Measurements from ENCODE around the gene SMARCD2.
"Not testable (repeated sequence)": the region's sequence is repeated elsewhere in the genome, so short reads cannot be mapped to it uniquely, and the experiment has no call there.

Gene SMARCD2

DNA sequence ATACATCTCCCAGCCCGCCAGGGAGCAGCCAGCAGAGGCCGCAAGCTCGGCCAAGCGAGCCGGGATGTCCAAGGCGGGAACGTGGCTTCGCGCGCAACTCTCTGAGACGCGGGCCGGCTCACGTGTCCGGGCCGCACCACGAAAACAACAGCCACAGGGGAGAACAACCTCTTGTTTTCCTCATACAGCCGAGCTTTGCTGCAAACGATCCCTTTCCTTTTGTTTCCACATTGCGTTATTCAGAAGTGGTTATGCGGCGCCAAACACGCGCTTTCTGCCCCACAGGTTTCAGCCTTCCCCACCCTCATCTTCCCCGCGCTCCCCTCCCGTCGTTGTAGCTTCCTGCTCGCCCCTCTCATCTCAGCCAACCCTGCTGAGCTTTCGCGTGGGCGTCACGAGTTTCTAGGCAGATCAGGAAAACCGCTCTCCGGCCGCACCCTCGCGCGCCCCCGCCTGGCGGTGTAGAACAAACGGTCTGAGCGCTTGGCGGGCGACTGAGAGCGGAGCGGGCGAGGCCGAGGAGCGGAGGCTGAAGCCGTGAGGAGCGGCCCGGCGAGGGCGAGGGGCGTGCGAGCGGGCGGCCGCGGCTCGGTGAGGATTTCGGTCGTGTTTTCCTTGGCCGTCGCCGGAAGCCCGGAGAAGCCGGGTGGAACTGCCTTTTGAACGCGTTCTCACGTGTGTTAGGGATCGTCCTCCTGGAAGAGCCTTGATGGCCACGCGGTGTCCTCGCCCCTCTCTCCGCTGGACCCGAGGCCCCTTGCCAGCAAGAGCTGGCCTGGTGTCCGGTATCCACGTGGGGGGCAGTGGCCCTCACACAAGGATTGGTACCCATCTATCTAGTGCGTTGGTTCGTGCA lies 6.6 kb upstream of the SMARCD2 start:
- no peaks in the 10 kb centered on the region for H3K36me3 ChIP-seq (ENCODE audit: insufficient read depth, low read length)
- 72% methylated on average over 82 of the region's 82 CpGs for WGBS
- 0 out of 2 replicates have a peak, but pooled peaks cover 3% of the 10 kb centered on the region for H3K9me3 ChIP-seq (ENCODE audit: insufficient read depth, low read depth, low read length)
- H3K27ac ChIP-seq (ENCODE audit: low read depth, low read length) = no peak overlapping the region
- H3K4me3 ChIP-seq (ENCODE audit: low read length) = peak overlapping the region; percentile 36
- H3K27me3 ChIP-seq (ENCODE audit: insufficient read depth, low read length) = peaks cover 50% of the 10 kb centered on the region
- peak overlapping the region; percentile 76 for H3K9ac ChIP-seq (ENCODE audit: low read depth, low read length)
- H3K4me1 ChIP-seq (ENCODE audit: insufficient read depth, low read length) = no peaks in the 10 kb centered on the region

DNA sequence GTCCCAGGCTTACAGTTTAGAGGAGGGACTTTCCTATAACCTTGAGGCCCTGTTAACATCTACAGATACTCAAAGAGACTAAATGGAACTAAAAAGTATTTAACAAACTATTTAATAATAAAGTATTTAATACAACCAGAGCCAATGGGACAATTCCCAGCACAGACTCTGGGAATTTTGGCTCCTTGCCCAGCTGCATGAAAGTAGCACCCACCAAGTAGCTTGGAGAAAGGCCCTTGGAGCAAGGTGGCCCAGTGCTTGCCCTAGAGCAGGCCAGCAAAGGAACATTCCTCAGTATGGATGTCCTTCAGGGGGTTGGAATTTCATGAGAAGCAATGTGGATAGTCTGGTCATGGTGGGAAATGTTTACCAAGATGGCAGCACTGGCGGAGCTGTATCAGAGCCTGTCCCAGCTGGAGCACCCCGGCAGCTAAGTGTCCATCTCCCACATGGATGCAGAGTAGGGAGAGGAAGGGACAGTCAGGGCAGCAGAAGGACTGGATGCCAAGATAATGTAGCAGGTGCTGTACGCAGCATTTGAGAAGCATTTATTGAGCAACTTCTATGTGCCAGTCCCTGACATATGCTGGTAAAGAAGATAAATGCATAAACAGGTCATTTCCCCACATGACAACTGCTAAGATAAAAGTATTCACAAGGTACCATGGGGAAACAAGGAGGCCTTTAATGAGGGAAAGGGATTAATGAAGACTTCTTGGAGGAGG lies 5.2 kb upstream of the SMARCD2 start:
- Histone ChIP-seq H3K9me3 (ENCODE audit: insufficient read depth, low read depth, low read length) (0 out of 2 replicates have a peak, but pooled peaks cover 3% of the 10 kb centered on the region), H3K36me3 (ENCODE audit: insufficient read depth, low read length) (no peaks in the 10 kb centered on the region), H3K9ac (ENCODE audit: low read depth, low read length) (no peak overlapping the region), H3K27ac (ENCODE audit: low read depth, low read length) (no peak overlapping the region), H3K4me1 (ENCODE audit: insufficient read depth, low read length) (no peaks in the 10 kb centered on the region), H3K27me3 (ENCODE audit: insufficient read depth, low read length) (peaks cover 47% of the 10 kb centered on the region), H3K4me3 (ENCODE audit: low read length) (no peak overlapping the region)
- 96% methylated on average over 3 of the region's 3 CpGs for WGBS

DNA sequence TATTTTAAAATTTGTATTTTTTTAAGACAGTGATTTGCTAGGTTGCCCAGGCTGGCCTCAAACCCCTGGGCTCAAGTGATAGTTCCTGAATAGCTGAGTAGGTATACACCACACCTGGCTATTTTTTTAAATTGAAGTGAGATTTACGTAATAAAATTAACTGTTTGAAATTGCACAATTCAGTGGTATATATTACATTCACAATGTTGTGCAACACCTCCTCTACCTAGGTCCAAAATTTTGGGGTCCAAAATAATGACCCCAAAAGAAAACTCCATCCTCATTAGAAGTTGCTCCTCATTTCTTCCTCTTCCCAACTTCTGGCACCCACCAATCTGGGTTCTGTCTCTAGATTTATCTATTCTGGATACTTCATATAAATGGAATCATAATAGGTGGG lies 3.0 kb upstream of the SMARCD2 start:
- Histone ChIP-seq H3K4me1 (ENCODE audit: insufficient read depth, low read length) (peaks cover 6% of the 10 kb centered on the region), H3K27me3 (ENCODE audit: insufficient read depth, low read length) (peaks cover 44% of the 10 kb centered on the region)

DNA sequence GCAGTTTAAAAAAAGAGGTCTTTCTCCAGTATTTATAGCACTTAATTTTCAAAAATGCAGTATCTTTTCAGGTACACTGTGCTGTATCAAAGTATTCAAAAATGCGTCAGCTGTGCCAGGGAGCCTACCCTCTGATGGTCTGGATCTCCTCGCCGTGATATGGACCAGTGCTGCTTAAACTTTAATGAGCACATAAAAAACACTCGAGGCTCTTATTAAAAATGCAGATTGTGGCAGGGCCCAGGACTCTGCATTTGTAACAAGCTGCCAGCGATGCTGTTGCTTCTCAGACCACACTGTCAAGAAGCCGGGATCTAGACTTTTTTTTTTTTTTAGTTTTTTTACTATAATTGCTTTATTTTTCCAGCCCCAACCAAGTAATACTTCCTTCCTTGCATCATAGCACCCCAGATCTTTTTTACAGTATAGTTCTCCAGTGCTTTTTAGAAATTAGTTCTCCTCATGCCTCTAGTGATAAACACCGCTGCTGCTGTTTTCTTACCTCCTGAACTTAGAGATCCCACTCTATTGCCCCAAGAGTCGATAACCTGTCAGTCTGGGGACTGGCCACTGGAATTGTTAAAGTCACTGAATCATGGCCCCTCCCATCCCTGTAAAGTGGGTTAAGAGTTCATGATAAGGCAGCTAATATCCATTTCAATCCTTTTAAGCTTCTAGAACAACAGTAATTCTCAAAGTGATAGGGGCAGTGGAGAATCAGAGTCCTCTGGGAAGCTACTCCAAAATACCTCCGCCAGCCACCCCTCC lies 1.6 kb upstream of the SMARCD2 start:
- H3K9me3 ChIP-seq (ENCODE audit: insufficient read depth, low read depth, low read length) = 0 out of 2 replicates have a peak, but pooled peaks cover 3% of the 10 kb centered on the region
- no peak overlapping the region for H3K27ac ChIP-seq (ENCODE audit: low read depth, low read length)
- 93% methylated on average over 8 of the region's 9 CpGs for WGBS
- peak overlapping the region; percentile 85 for H3K4me3 ChIP-seq (ENCODE audit: low read length)
- peaks cover 36% of the 10 kb centered on the region for H3K27me3 ChIP-seq (ENCODE audit: insufficient read depth, low read length)
- H3K4me1 ChIP-seq (ENCODE audit: insufficient read depth, low read length) = peaks cover 11% of the 10 kb centered on the region
- no peaks in the 10 kb centered on the region for H3K36me3 ChIP-seq (ENCODE audit: insufficient read depth, low read length)
- H3K9ac ChIP-seq (ENCODE audit: low read depth, low read length) = no peak overlapping the region

More for the DNA sequence above, 3.0 kb upstream of the SMARCD2 start:
- no peak overlapping the region for H3K9ac ChIP-seq (ENCODE audit: low read depth, low read length)
- H3K4me3 ChIP-seq (ENCODE audit: low read length) = no peak overlapping the region
- no peak overlapping the region for H3K27ac ChIP-seq (ENCODE audit: low read depth, low read length)
- H3K9me3 ChIP-seq (ENCODE audit: insufficient read depth, low read depth, low read length) = 0 out of 2 replicates have a peak, but pooled peaks cover 3% of the 10 kb centered on the region
- H3K36me3 ChIP-seq (ENCODE audit: insufficient read depth, low read length) = no peaks in the 10 kb centered on the region
- WGBS = no CpG with 5 or more reads among the region's 1 CpG

DNA sequence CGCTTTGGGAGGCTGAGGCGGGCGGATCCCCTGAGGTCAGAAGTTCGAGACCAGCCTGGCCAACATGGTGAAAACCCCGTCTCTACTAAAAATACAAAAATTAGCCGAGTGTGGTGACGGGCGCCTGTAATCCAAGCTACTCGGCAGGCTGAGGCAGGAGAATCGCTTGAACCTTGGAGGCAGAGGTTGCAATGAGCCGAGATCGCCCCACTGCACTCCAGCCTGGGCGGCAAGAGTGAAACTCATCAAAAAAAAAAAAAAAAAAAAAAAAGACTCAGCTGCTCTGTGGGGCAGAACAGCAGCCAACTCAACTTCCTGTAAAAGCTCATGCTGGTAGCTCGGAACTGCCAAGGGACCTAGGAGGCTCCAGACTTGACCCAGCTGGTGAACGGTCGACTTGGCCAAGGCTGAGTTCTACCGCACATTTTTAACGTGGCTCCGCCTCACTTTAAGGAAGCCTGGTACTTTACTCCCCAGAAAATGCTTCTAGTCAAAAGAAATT lies 953 bp upstream of the SMARCD2 start:
- peak overlapping the region; percentile 85 for H3K4me3 ChIP-seq (ENCODE audit: low read length)
- peaks cover 18% of the 10 kb centered on the region for H3K4me1 ChIP-seq (ENCODE audit: insufficient read depth, low read length)
- H3K36me3 ChIP-seq (ENCODE audit: insufficient read depth, low read length); H3K9me3 ChIP-seq (ENCODE audit: insufficient read depth, low read depth, low read length): not testable (repeated sequence)
- peak overlapping the region; percentile 59; the same call in 1 of the 2 replicates for H3K9ac ChIP-seq (ENCODE audit: low read depth, low read length)
- peaks cover 34% of the 10 kb centered on the region for H3K27me3 ChIP-seq (ENCODE audit: insufficient read depth, low read length)
- WGBS = 57% methylated on average over 19 of the region's 19 CpGs
- peak overlapping the region; percentile 70 for H3K27ac ChIP-seq (ENCODE audit: low read depth, low read length)

DNA sequence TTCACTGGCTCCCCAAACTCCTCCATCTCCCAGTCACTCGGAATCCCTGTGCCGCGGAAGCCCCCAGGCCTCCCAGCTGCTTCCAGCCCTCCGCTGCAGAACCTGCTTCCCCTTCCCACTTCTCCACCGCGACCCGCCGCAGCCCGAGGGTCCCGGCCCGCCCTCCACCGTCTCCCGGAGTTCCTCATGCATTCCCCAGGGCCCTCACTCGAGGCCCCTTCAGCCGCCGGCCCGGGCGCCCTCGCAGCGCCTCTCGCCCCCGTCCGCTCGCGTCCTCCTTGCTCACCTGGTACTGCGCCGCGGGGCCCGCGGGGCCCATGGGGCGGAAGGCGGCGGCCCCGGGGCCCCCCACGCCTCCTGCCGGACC lies 329 bp downstream of the SMARCD2 start:
- H3K27ac ChIP-seq (ENCODE audit: low read depth, low read length) = peak overlapping the region; percentile 33
- peaks cover 21% of the 10 kb centered on the region for H3K4me1 ChIP-seq (ENCODE audit: insufficient read depth, low read length)
- no peaks in the 10 kb centered on the region for H3K9me3 ChIP-seq (ENCODE audit: insufficient read depth, low read depth, low read length)
- H3K27me3 ChIP-seq (ENCODE audit: insufficient read depth, low read length) = peaks cover 21% of the 10 kb centered on the region; the same call in 1 of the 2 replicates
- WGBS = under 1% methylated on average over 36 of the region's 36 CpGs
- H3K36me3 ChIP-seq (ENCODE audit: insufficient read depth, low read length) = no peaks in the 10 kb centered on the region
- peak overlapping the region; percentile 81 for H3K9ac ChIP-seq (ENCODE audit: low read depth, low read length)
- peak overlapping the region; percentile 85 for H3K4me3 ChIP-seq (ENCODE audit: low read length)

DNA sequence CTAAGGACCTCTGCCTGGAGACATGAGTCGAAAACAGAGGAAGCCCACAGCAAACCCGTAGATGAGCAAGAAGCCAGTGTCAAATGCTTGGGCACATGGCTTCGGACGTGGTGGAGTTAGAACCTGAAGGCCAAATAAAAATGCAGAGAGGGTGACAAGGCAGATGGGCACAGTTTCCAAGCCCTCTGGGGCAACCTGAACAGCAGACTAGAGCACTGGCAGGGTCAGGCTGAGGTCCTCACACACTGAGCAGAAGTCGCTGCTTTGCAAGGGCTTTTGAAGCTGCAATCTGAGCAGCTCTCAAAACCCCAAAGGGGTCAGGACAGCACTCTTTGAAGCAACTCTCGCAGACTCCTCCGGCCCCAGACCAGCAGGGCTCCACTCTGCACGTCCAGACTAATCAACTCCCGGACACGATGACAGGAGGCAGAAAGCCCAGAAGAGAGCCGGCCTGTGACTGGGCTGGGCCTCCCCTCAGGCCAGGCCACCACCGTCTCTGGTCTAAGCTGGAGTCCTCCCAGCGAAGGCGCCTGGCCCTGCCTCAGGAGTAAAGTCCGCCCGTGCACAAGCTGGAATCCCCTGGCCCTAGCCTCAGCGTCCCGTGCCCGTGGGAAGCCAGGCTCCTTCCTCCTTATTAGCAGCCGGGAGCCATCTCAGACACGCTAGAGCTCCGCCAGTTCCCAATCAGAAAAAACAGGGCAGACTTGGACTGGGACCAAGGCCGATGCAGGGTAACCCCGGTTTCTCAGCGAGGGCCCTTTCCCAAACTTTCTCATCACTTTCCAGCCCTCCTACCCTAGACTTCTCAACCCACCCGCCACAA lies 924 bp downstream of the SMARCD2 start:
- H3K4me1 ChIP-seq (ENCODE audit: insufficient read depth, low read length) = peaks cover 21% of the 10 kb centered on the region
- peak overlapping the region; percentile 33 for H3K27ac ChIP-seq (ENCODE audit: low read depth, low read length)
- peak overlapping the region; percentile 81 for H3K9ac ChIP-seq (ENCODE audit: low read depth, low read length)
- H3K36me3 ChIP-seq (ENCODE audit: insufficient read depth, low read length) = peaks cover 6% of the 10 kb centered on the region; the same call in 1 of the 2 replicates
- WGBS = 17% methylated on average over 26 of the region's 26 CpGs
- peak overlapping the region; percentile 85 for H3K4me3 ChIP-seq (ENCODE audit: low read length)
- H3K9me3 ChIP-seq (ENCODE audit: insufficient read depth, low read depth, low read length) = no peaks in the 10 kb centered on the region
- peaks cover 15% of the 10 kb centered on the region; the same call in 1 of the 2 replicates for H3K27me3 ChIP-seq (ENCODE audit: insufficient read depth, low read length)

DNA sequence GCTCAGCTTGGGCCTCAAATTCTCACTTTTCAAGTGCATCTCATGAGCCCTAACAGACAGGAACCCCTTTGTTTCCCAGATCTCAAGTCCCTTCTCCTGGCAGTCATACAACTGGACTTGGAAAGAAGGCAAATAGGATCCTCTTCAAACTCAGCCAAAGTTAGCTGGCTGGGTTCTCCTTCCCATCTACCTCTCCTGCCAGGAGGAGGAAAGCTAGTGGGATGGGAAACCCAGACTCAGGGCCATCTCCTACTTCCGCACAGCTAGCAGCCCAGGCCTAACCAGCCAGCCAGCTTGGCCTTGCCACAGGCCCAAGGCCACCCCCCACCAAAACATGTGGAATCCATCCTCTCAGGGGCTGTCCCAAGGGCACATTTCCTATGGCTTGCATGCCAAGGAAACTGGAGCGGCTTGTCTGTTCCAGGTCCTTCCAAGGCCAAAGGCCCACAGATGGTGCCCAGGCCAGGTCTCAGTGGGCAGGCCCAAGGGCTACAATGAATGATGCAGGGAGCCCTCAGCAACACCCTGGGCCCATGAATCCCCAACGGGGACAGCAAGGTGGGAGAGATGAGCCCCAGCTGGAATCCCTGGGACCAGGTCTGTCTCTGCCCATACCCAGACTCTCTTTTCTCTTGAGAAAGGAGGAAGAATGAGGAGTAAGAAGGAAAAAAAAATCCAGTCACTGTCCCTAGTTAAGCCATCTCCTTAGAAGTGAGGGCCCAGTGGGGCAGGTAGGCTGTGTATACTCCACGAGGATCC lies 1.7 kb downstream of the SMARCD2 start:
- Histone ChIP-seq H3K4me3 (ENCODE audit: low read length) (peak overlapping the region; percentile 85), H3K9ac (ENCODE audit: low read depth, low read length) (peak overlapping the region; percentile 81; the same call in 1 of the 2 replicates), H3K27me3 (ENCODE audit: insufficient read depth, low read length) (peaks cover 8% of the 10 kb centered on the region; the same call in 1 of the 2 replicates), H3K4me1 (ENCODE audit: insufficient read depth, low read length) (peaks cover 21% of the 10 kb centered on the region), H3K27ac (ENCODE audit: low read depth, low read length) (no peak overlapping the region), H3K9me3 (ENCODE audit: insufficient read depth, low read depth, low read length) (no peaks in the 10 kb centered on the region), H3K36me3 (ENCODE audit: insufficient read depth, low read length) (peaks cover 13% of the 10 kb centered on the region)
- 91% methylated on average over 4 of the region's 4 CpGs for WGBS

DNA sequence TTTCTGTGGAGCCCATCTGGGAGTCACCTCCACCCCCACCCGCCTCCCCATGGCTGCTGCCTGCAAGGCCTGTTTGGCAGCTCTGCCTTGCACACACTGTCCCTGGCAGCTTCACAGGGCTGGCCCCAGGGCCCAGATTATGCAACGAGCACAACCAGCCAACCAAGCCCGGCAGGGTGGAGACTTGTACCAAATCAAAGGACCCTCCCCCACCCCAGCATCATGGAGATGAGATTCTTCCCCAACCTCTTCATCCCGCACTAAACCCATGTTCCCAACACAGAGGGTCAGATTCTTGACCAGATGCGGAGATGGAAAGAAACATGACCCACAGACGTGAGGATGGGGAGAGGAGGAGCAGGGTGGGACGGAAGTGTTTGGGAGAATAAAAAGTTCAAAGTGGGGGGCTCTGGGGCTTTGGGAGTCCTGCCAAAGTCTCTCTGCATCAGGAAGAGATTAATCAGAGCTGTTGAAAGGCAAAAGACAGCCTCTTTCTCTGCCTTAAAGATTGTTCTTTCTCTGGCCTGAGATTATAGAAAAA lies 3.8 kb downstream of the SMARCD2 start:
- Histone ChIP-seq H3K27me3 (ENCODE audit: insufficient read depth, low read length) (no peaks in the 10 kb centered on the region), H3K36me3 (ENCODE audit: insufficient read depth, low read length) (peaks cover 24% of the 10 kb centered on the region), H3K9me3 (ENCODE audit: insufficient read depth, low read depth, low read length) (no peaks in the 10 kb centered on the region), H3K4me1 (ENCODE audit: insufficient read depth, low read length) (peaks cover 21% of the 10 kb centered on the region), H3K4me3 (ENCODE audit: low read length) (no peak overlapping the region), H3K27ac (ENCODE audit: low read depth, low read length) (peak overlapping the region; percentile 34; the same call in 1 of the 2 replicates), H3K9ac (ENCODE audit: low read depth, low read length) (no peak overlapping the region)
- 72% methylated on average over 7 of the region's 7 CpGs for WGBS

Measured in HUES64 (cell line).